ENCODE data around the gene SIKE1. TPM values are rescaled to one million over a fixed set of nuclear protein-coding genes. Genes with fewer than 3 reads are reported as not detected.

Gene SIKE1
- total RNA-seq, 1 experiment from 2014 or later = 60.7 TPM

GRCh38 chr1:114746450-114747121 is 33.9 kb downstream of the SIKE1 start:
- ChIA-PET RAD21 (ENCODE audit: low non-redundant PET in 1 of 2, low total read pairs in 2 of 2, uncharacterized antibody in 2 of 2, unreplicated experiment in 2 of 2) (no interaction called here), CTCF (no interaction called here), POLR2A (no interaction called here)
- Histone ChIP-seq H3K36me3 (ENCODE audit: control insufficient read depth in 1 of 2, insufficient read depth in 2 of 2, low read length in 2 of 2) (peaks cover 46 to 48% of the 10 kb centered on the region in 2 experiments), H2AFZ (ENCODE audit: low read depth, low read length, poor library complexity, severe bottlenecking) (no peak overlapping the region), H3K27ac (ENCODE audit: low read depth, low read length) (no peak overlapping the region), H3K4me2 (ENCODE audit: low read length) (no peak overlapping the region), H3K4me1 (ENCODE audit: control insufficient read depth in 1 of 2, insufficient read depth in 2 of 2, low read length in 2 of 2) (no peaks in the 10 kb centered on the region), H3K9ac (ENCODE audit: low read length) (no peak overlapping the region), H3K27me3 (ENCODE audit: insufficient read depth, low read length) (no peaks in the 10 kb centered on the region), H4K20me1 (ENCODE audit: insufficient read depth) (peaks cover 62% of the 10 kb centered on the region; the same call in 1 of the 2 replicates), H3K9me3 (ENCODE audit: control insufficient read depth in 1 of 2, insufficient read depth in 1 of 2, low read depth in 1 of 2, low read length in 2 of 2) (no peaks in the 10 kb centered on the region), H3K79me2 (ENCODE audit: insufficient read depth, low read length) (peaks cover 100% of the 10 kb centered on the region), H3K4me3 (replicated peaks in 1 of 2; ENCODE audit: low read depth in 1 of 2, low read length in 2 of 2) (no peak overlapping the region), H3K9me2 (ENCODE audit: insufficient read depth) (no peaks in the 10 kb centered on the region)
- no TSS peak for BruUV-seq (replicated peaks)
- intact Hi-C loops (cut with micrococcal nuclease) = no loop called here
- no peak for TF ChIP-seq SRF (IDR thresholded peaks at IDR 0.05; ENCODE audit: low read depth)
- no peak for TF ChIP-seq ZBTB33 (IDR thresholded peaks at IDR 0.05; ENCODE audit: extremely low read depth, insufficient replicate concordance, low read length)
- no peak for TF ChIP-seq SP1 (IDR thresholded peaks at IDR 0.05; ENCODE audit: low read depth)
- TF ChIP-seq ZNF274 (IDR thresholded peaks at IDR 0.05; ENCODE audit: low read depth, low read length) = no peak
- TF ChIP-seq ELF1 (IDR thresholded peaks at IDR 0.05; ENCODE audit: borderline replicate concordance, low read depth) = no peak
- TF ChIP-seq, protein P1, sequence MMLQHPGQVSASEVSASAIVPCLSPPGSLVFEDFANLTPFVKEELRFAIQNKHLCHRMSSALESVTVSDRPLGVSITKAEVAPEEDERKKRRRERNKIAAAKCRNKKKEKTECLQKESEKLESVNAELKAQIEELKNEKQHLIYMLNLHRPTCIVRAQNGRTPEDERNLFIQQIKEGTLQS (IDR thresholded peaks at IDR 0.05) = no peak
- no peak for TF ChIP-seq POLR2AphosphoS5 (IDR thresholded peaks at IDR 0.05; ENCODE audit: low read depth, low read length)
- TF ChIP-seq EZH2phosphoT487 (IDR thresholded peaks at IDR 0.05; ENCODE audit: borderline replicate concordance) = no peak
- TF ChIP-seq EZH2 (IDR thresholded peaks at IDR 0.05) = no peak
- TF ChIP-seq POLR2A (IDR thresholded peaks at IDR 0.05; ENCODE audit: borderline replicate concordance, extremely low read depth, insufficient read depth, insufficient read length) = no peak
- no peak for TF ChIP-seq EGR1 (IDR thresholded peaks at IDR 0.05; ENCODE audit: low read depth)
- no peak for TF ChIP-seq FOSL1 (IDR thresholded peaks at IDR 0.05; ENCODE audit: low read depth)
- TF ChIP-seq SIN3A (IDR thresholded peaks at IDR 0.05; ENCODE audit: low read depth) = no peak
- no peak for TF ChIP-seq RAD21 (IDR thresholded peaks at IDR 0.05; ENCODE audit: low read depth)
- TF ChIP-seq, protein P2, sequence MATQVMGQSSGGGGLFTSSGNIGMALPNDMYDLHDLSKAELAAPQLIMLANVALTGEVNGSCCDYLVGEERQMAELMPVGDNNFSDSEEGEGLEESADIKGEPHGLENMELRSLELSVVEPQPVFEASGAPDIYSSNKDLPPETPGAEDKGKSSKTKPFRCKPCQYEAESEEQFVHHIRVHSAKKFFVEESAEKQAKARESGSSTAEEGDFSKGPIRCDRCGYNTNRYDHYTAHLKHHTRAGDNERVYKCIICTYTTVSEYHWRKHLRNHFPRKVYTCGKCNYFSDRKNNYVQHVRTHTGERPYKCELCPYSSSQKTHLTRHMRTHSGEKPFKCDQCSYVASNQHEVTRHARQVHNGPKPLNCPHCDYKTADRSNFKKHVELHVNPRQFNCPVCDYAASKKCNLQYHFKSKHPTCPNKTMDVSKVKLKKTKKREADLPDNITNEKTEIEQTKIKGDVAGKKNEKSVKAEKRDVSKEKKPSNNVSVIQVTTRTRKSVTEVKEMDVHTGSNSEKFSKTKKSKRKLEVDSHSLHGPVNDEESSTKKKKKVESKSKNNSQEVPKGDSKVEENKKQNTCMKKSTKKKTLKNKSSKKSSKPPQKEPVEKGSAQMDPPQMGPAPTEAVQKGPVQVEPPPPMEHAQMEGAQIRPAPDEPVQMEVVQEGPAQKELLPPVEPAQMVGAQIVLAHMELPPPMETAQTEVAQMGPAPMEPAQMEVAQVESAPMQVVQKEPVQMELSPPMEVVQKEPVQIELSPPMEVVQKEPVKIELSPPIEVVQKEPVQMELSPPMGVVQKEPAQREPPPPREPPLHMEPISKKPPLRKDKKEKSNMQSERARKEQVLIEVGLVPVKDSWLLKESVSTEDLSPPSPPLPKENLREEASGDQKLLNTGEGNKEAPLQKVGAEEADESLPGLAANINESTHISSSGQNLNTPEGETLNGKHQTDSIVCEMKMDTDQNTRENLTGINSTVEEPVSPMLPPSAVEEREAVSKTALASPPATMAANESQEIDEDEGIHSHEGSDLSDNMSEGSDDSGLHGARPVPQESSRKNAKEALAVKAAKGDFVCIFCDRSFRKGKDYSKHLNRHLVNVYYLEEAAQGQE (IDR thresholded peaks at IDR 0.05; ENCODE audit: low read depth) = no peak
- no peak for TF ChIP-seq YY1 (IDR thresholded peaks at IDR 0.05; ENCODE audit: extremely low read depth, insufficient replicate concordance, low read depth, low read length)
- ATAC-seq (no peak), DNase-seq (ENCODE audit: low read depth, low spot score) (no peak)

Measured in HCT116 (cell line).